WI38 (cell line): Measurements from ENCODE around the gene TRIM22.
"Not testable (repeated sequence)": the region's sequence is repeated elsewhere in the genome, so short reads cannot be mapped to it uniquely, and the experiment has no call there.

Experiments used
- H3K4me3 ChIP-seq: 2 replicates; pipeline ENCODE4 v1.5.1; 2011; ENCODE audit warnings: low read depth, mild to moderate bottlenecking, control low read depth, low read length
- CTCF ChIP-seq: IDR thresholded peaks from 2 replicates; pipeline ENCODE4 v1.5.1; 2012; ENCODE audit warnings: low read depth, mild to moderate bottlenecking, control low read depth, low read length

TRIM22 gene

DNA sequence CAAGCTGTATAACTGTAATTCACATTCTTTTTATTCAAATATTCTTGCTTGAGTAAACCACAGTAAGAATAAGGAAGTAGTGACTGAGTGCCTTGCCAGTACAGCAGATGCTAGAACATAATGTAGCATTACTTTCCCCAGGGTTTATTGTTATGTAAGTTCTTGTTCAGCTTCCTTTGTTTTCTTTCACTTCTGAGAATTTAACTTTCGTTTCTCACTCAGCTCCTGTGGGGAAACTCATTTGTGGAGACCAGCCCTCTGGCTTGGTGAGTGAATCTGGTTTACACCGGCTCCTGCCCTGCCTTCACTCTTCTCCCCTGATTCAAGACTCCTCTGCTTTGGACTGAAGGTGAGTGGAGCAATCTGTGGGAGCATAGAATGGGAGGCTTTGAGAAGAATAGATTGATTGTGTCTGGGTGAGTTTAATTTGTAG is at the start of gene TRIM22:
TRIM22 (plus strand) TSS at position 240 of the 433 bp plus-strand sequence. CDS start 6,443 bp downstream, outside the sequence.
- no peak for TF ChIP-seq CTCF
- peak within 1 kb of the TSS; percentile 66 for H3K4me3 ChIP-seq

GRCh38 chr11:5639953-5640352 is 49.6 kb upstream of the TRIM22 start:
- no peak for TF ChIP-seq CTCF
- H3K4me3 ChIP-seq, result no peak overlapping the region

- no peak for TF ChIP-seq CTCF
These were observed 46.0 kb upstream of the TRIM22 start for GRCh38 chr11:5643585-5643984.

GRCh38 chr11:5646139-5646538 is 43.5 kb upstream of the TRIM22 start:
- H3K4me3 ChIP-seq, result no peak overlapping the region
- no peak for TF ChIP-seq CTCF

More at GRCh38 chr11:5643585-5643984, 46.0 kb upstream of the TRIM22 start:
- no peak overlapping the region for H3K4me3 ChIP-seq

GRCh38 chr11:5655474-5655873 is 34.1 kb upstream of the TRIM22 start:
- no peak overlapping the region for H3K4me3 ChIP-seq
- no peak for TF ChIP-seq CTCF

- H3K4me3 ChIP-seq, result not testable (repeated sequence)
These were observed 32.6 kb upstream of the TRIM22 start for GRCh38 chr11:5656956-5657355.

GRCh38 chr11:5658318-5658717 is 31.3 kb upstream of the TRIM22 start:
- no peak overlapping the region for H3K4me3 ChIP-seq
- TF ChIP-seq CTCF, result no peak

- TF ChIP-seq CTCF, result no peak
- H3K4me3 ChIP-seq, result no peak overlapping the region
These were observed 26.1 kb upstream of the TRIM22 start for GRCh38 chr11:5663511-5663910.
